ENCODE results near the gene HSPA14. TPM values are rescaled to one million over a fixed set of nuclear protein-coding genes. Genes with fewer than 3 reads are reported as not detected.

Gene HSPA14
- total RNA-seq, 8 experiments from 2014 or later: 9.3 to 28.7 (median 14.5) TPM

DNA sequence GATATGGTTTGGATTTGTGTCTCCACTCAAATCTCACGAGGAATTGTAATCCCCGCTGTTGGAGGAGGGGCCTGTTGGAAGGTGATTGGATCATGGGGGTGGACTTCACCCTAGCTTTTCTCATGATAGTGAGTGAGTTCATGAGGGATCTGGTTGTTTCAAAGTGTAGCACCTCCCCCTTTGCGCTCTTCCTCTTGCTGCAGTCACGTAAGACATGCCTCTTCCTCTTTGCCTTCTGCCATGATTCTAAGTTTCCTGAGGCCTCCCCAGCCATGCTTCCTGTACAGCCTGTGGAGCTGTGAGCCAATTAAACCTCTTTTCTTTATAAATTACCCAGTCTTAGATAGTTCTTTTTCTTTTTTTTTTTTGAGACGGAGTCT lies 17.3 kb upstream of the HSPA14 start:
- WGBS, 10 experiments: 92 to 100% (median 100%) methylated on average over 1 to 4 of the region's 5 CpGs; no CpG with 5 or more reads in 4 of the 10 experiments
- Histone ChIP-seq H3K27ac (no peak overlapping the region), H3K4me1 (replicated peaks in 1 of 2) (no peaks in the 10 kb centered on the region), H3K4me3 (no peak overlapping the region)
- in situ Hi-C loops (cut with MboI; ENCODE audit: low pct_unique_long_range_greater_than_20kb in 2 of 9, low sequenced_read_pairs in 9 of 9, unreplicated experiment in 9 of 9): loop anchor here in 4 of 9 experiments (10.0 to 25.0 kb wide), 3 partner anchors 283 to 308 kb away; no protein-coding TSS in a partner anchor
- ATAC-seq (replicated peaks in 6 of 8): no peak

DNA sequence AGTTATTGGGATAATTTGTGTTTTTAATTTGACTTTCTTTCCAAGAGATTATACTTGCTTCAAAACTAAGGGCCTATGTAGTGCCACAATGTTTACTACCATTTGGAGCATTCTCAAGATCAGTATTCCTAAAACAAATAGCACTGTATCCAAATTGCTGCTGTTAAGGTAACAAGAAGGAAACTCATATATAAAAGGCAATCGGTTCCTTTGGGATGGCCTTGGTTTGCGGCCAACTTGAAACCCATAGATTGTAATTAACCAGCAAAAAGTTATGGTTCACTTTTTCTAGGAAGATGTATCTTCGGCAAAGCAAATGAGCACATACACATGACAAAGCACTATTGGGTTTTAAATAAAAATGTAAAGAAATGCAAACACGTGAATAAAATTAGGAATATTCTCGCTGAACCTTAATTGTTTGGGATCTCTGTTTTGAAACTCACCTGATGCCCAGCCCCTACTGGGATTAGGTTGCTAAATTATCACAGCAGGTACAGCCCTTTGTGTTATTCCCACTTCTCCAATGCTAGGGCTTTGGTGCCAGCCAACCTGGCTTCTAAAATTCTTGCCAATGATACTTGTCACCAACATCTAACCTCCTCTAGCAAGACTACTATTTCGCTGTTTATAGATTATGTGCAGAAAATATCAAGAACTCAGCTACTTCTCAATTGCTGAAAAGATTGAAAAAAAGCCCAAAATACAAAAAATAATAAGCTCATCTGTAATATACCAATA lies 16.3 kb upstream of the HSPA14 start:
- no peaks in the 10 kb centered on the region for H3K4me1 ChIP-seq (replicated peaks in 1 of 2)
- no peak for ATAC-seq (replicated peaks in 6 of 8)
- no peak overlapping the region for H3K4me3 ChIP-seq
- WGBS, 10 experiments: 74 to 100% (median 85%) methylated on average over 1 to 6 of the region's 6 CpGs
- in situ Hi-C loops (cut with MboI; ENCODE audit: low pct_unique_long_range_greater_than_20kb in 2 of 9, low sequenced_read_pairs in 9 of 9, unreplicated experiment in 9 of 9): loop anchor here in 4 of 9 experiments (10.0 to 25.0 kb wide), 3 partner anchors 285 to 310 kb away; no protein-coding TSS in a partner anchor
- no peak overlapping the region for H3K27ac ChIP-seq

DNA sequence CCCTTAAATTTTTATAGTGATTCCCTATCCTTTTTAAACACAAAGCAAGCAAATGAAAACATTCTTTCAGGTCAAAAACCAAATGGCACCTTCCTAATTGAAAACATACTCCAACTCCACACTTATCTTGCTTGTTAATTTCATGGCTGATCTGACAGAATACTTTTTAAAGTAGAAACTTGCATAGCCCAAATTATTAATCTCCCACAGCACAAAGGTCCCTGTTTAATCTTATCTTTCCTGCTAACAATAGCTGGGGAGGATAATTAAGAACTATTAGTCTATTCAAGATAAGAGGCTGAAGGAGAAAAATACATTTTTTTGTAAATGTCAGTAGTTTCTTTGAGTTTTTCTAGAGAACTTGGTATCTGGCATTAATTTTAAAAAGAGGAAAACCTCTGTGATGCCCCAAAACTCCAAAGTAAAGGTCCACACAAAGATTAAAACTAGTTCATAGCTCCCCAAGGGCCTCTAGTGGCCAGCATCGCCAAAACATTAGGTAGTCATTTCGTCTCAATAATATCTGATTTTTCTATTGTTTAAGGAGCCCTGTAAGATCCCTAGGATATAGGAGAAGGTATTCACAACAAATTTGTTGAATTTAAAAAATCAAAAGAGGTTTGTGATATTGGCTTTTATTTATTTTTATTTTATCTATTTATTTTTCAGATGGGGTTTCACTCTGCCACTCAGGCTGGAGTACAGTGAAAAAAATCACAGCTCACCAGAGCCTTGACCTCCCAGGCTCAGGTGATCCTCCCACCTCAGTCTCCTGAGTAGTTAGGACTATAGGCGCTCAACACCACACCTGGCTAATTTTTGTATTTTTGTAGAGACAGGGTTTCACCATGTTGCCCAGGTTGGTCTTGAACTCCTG lies 15.0 kb upstream of the HSPA14 start:
- in situ Hi-C loops (cut with MboI; ENCODE audit: low pct_unique_long_range_greater_than_20kb in 2 of 9, low sequenced_read_pairs in 9 of 9, unreplicated experiment in 9 of 9): loop anchor here in 4 of 9 experiments (10.0 to 25.0 kb wide), 3 partner anchors 286 to 311 kb away; no protein-coding TSS in a partner anchor
- Histone ChIP-seq H3K27ac (no peak overlapping the region), H3K4me3 (no peak overlapping the region), H3K4me1 (replicated peaks in 1 of 2) (no peaks in the 10 kb centered on the region)
- 0 to 41% (median 14%) methylated on average over 2 to 3 of the region's 3 CpGs; no CpG with 5 or more reads in 2 of the 10 experiments for WGBS, 10 experiments
- ATAC-seq (replicated peaks in 6 of 8): peak in 4 of 8 experiments; percentile 41 to 63 (median 56)

DNA sequence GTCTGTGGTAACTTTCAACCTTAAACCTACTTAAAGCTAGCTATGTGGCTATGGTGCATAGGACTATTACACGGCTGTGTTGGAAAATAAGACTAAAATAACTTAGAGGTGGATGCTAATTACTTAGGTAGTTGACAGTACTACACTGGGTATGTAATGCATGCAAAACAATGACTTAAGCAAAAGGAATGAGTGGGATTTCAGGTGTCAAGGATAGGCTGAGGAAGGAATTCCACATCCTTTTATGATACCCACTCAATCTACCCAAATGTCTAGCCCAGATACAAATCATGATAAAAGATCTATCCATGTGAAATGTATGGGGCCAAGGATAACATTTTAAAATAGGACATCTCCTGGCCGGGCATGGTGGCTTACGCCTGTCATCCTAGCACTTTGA lies 14.1 kb upstream of the HSPA14 start:
- WGBS, 10 experiments: 65 to 100% (median 84%) methylated on average over 1 to 3 of the region's 3 CpGs; no CpG with 5 or more reads in 1 of the 10 experiments
- Histone ChIP-seq H3K27ac (no peak overlapping the region), H3K4me1 (replicated peaks in 1 of 2) (no peaks in the 10 kb centered on the region), H3K4me3 (no peak overlapping the region)
- in situ Hi-C loops (cut with MboI; ENCODE audit: low pct_unique_long_range_greater_than_20kb in 2 of 9, low sequenced_read_pairs in 9 of 9, unreplicated experiment in 9 of 9): loop anchor here in 4 of 9 experiments (10.0 to 25.0 kb wide), 3 partner anchors 287 to 312 kb away; no protein-coding TSS in a partner anchor
- no peak for ATAC-seq (replicated peaks in 6 of 8)

DNA sequence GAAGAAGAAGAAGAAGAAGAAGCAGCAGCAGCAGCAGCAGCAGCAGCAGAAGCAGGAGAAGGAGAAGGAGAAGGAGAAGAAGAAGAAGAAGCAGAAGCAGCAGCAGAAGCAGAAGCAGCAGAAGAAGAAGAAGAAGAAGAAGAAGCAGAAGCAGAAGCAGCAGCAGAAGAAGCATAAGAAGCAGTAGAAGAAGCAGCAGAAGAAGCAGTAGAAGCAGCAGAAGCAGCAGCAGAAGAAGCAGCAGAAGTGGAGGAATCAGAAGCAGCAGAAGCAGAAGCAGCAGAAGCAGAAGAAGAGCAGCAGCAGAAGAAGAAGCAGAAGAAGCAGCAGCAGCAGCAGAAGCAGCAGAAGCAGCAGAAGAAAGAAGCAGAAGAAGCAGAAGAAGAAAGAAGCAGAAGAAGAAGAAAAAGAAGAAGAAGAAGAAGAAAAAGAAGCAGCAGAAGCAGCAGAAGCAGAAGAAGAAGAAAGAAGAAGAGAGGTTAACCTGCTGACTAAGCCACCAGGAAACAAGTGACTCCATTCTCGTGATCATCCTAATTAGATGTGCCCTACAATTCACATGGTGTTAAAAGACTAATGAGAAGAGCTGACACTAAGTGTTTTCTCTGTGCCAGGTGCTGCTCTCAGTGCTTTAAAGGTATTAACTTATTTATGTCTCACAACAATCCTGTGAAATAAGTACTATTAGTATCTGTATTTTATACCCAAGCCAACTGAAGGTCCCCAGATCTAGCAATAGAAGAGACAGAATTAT lies 11.9 kb upstream of the HSPA14 start:
- H3K27ac ChIP-seq: no peak overlapping the region
- 13 to 100% (median 41%) methylated on average over 1 of the region's 1 CpG; no CpG with 5 or more reads in 2 of the 10 experiments for WGBS, 10 experiments
- H3K4me1 ChIP-seq (replicated peaks in 1 of 2): no peaks in the 10 kb centered on the region
- no peak for ATAC-seq (replicated peaks in 6 of 8)
- no peak overlapping the region for H3K4me3 ChIP-seq
- in situ Hi-C loops (cut with MboI; ENCODE audit: low pct_unique_long_range_greater_than_20kb in 2 of 9, low sequenced_read_pairs in 9 of 9, unreplicated experiment in 9 of 9): loop anchor here in 3 of 9 experiments (10.0 to 25.0 kb wide), 3 partner anchors 289 to 314 kb away; no protein-coding TSS in a partner anchor

DNA sequence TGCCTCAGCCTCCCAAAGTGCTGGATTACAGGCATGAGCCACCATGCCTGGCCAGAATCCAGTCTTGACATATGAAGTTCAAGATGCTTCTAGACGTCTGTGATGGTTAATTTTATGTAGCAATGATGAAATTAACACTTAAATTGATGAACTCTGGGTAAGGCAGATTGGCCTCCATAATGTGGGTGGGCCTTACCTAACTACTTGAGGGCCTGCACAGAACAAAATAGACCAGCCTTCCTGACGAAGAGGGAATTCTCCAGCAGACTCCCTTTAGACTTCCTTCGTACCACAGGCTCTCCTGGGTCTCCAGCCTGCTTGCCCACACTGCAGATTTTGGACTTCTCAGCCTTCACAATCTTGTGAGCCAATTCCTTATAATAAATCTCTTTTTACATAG lies 5.0 kb upstream of the HSPA14 start:
- Histone ChIP-seq H3K4me3 (no peak overlapping the region), H3K4me1 (replicated peaks in 1 of 2) (peaks cover 6 to 12% of the 10 kb centered on the region in 2 donors), H3K27ac (no peak overlapping the region)
- in situ Hi-C loops (cut with MboI; ENCODE audit: low pct_unique_long_range_greater_than_20kb in 2 of 9, low sequenced_read_pairs in 9 of 9, unreplicated experiment in 9 of 9): loop anchor here in 2 of 9 experiments (25.0 kb wide), 2 partner anchors 296 to 321 kb away; no protein-coding TSS in a partner anchor
- no peak for ATAC-seq (replicated peaks in 6 of 8)
- 74 to 100% (median 82%) methylated on average over 1 to 3 of the region's 3 CpGs; no CpG with 5 or more reads in 2 of the 10 experiments for WGBS, 10 experiments

DNA sequence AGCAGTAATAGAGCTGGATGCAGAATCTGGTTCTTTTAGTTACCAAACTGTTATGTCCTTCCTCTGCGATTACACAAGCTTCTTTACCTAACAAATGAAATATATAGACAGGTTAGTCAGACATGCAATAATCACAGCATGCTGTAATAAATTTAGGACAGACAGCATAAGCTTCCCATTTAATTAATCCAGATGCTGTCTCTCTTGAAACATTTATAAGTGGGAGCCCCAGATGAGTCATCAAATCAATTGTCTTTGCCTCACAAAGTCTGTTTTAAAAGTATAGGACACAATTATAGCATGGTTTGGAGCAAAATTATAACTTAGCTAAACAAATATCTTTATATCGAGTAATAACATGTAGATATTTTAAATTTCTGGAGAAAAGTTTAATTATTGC lies 1.9 kb upstream of the HSPA14 start:
- in situ Hi-C loops (cut with MboI; ENCODE audit: low pct_unique_long_range_greater_than_20kb in 2 of 9, low sequenced_read_pairs in 9 of 9, unreplicated experiment in 9 of 9): loop anchor here in 2 of 9 experiments (25.0 kb wide), 2 partner anchors 299 to 324 kb away; no protein-coding TSS in a partner anchor
- 30 to 100% (median 90%) methylated on average over 1 to 2 of the region's 2 CpGs for WGBS, 10 experiments
- H3K27ac ChIP-seq: no peak overlapping the region
- ATAC-seq (replicated peaks in 6 of 8): no peak
- H3K4me3 ChIP-seq: no peak overlapping the region
- peaks cover 6 to 18% of the 10 kb centered on the region in 2 donors for H3K4me1 ChIP-seq (replicated peaks in 1 of 2)

DNA sequence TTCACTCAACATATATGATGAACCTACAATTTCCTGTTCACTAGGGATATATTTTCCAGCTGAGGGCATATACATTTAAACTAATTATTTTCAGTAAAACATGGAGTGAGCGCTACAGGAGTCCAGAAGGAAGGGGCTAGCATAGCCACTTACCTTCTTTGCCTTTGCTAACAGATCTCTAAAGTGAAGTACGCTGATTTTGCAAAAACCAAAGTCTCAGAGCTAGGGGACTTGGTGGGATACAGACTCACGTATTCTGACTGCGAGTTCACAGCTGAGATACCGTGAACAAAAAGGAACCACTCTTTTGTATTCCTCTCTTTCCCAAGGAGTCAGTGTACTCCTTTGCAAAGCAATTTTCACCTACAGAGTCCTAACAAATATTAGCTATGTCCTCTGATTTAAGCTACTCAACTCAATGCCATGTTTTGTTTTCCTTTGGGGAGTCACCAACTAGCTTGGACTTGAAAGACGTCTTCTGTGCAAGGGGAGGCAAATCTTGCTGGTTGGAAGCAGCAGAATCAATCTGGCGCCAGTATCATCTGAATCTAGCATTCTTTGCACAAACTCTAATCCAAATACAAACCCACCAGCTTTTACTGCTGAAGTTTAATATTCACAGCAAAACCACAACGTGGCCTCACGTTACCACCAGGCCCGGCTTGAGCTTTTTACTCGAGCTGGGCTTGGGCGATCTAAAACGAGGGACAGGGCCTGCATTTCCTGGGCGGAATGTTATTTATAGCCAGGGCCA lies 926 bp upstream of the HSPA14 start:
- in situ Hi-C loops (cut with MboI; ENCODE audit: low pct_unique_long_range_greater_than_20kb in 2 of 9, low sequenced_read_pairs in 9 of 9, unreplicated experiment in 9 of 9): loop anchor here in 2 of 9 experiments (25.0 kb wide), 2 partner anchors 300 to 325 kb away; no protein-coding TSS in a partner anchor
- Histone ChIP-seq H3K4me3 (peak overlapping the region; percentile 62 to 92 (median 80)), H3K4me1 (replicated peaks in 1 of 2) (peaks cover 6 to 18% of the 10 kb centered on the region in 2 donors), H3K27ac (peak overlapping the region; percentile 92 to 94)
- no peak for ATAC-seq (replicated peaks in 6 of 8)
- WGBS, 10 experiments: 0 to 51% (median 19%) methylated on average over 1 to 13 of the region's 14 CpGs

DNA sequence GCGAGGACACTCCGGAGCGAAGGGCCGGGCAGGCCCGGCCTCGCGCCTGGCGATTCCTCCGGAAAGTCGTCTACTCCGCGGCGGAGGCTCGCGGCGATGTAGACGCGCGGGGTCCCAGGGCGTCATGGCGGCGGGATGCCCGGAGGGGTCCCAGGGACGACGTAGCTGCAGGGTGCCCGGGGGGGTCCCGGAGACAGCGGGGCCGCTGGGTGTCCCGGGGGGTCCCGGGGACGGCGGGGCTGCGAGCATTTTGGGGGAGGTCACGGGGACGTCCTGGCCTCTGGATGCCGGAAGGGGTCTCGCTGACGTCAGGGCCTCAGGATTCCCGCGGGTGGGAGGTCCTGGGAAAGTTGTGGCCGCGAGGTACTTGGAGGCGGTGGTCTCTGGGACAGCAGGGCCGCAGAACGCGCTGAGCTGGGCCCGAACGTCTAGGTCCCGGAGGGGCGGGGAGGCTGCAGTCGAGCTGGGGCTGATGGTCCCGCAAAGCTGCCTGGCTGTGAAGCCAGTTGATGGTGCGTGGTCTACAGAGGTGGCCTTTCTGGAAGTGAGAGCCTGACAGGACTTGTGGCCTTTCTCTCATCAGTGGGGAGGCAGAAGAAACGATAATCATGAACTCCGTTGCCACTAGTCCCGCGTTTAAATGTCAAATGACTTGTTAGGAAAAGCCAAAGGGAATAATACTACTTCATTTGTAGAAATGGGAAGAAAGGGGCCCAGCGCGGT lies 637 bp downstream of the HSPA14 start:
- H3K4me3 ChIP-seq: peak overlapping the region; percentile 62 to 92 (median 80)
- peak in 7 of 8 experiments; percentile 0 to 5 (median 1) for ATAC-seq (replicated peaks in 6 of 8)
- peaks cover 6 to 18% of the 10 kb centered on the region in 2 donors for H3K4me1 ChIP-seq (replicated peaks in 1 of 2)
- 0 to 6% (median 0%) methylated on average over 1 to 16 of the region's 60 CpGs; no CpG with 5 or more reads in 1 of the 10 experiments for WGBS, 10 experiments
- in situ Hi-C loops (cut with MboI; ENCODE audit: low pct_unique_long_range_greater_than_20kb in 2 of 9, low sequenced_read_pairs in 9 of 9, unreplicated experiment in 9 of 9): loop anchor here in 2 of 9 experiments (25.0 kb wide), 2 partner anchors 301 to 326 kb away; no protein-coding TSS in a partner anchor
- peak overlapping the region; percentile 68 to 87 for H3K27ac ChIP-seq

DNA sequence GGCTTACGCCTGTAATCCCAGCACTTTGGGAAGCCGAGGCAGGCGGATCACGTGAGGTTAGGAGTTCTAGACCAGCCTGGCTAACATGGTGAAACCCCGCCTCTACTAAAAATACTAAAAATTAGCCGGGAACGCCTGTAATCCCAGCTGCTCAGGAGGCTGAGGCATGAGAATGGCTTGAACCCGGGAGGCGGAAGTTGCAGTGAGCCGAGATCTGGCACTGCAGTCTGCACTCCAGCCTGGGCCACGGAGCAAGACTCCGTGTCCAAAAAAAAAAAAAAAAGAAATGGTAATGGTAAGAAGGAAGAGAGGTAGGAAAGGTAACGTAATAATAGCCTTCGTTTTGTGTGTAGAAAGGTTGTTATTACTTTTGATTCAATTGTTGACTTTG lies 1.2 kb downstream of the HSPA14 start:
- ATAC-seq (replicated peaks in 6 of 8): peak in 3 of 8 experiments; percentile 0 to 14 (median 9)
- 2 to 60% (median 11%) methylated on average over 1 to 14 of the region's 14 CpGs for WGBS, 10 experiments
- Histone ChIP-seq H3K4me3 (peak overlapping the region; percentile 62 to 92 (median 80)), H3K4me1 (replicated peaks in 1 of 2) (peaks cover 6 to 18% of the 10 kb centered on the region in 2 donors), H3K27ac (peak overlapping the region; percentile 68 to 87)
- in situ Hi-C loops (cut with MboI; ENCODE audit: low pct_unique_long_range_greater_than_20kb in 2 of 9, low sequenced_read_pairs in 9 of 9, unreplicated experiment in 9 of 9): loop anchor here in 2 of 9 experiments (25.0 kb wide), 2 partner anchors 302 to 327 kb away; no protein-coding TSS in a partner anchor

DNA sequence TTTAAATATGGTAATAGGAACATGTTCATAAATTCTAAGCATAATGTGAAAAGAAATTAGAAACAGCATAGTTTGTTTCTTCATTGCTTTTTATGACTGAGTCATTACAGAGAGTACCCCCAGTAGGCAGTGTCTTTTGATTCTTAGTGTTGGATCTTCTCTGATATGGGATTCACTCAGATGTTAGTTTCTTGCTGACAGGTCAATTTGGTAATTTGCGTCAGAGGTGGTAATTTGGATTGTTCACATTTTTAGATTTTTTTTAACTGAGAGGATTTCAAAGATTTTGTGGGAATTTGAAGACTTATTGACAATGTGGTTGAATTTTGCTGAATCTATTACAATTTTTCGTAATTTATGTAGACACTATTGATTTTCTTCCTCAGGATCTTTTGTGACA lies 2.1 kb downstream of the HSPA14 start:
- H3K4me1 ChIP-seq (replicated peaks in 1 of 2): peaks cover 6 to 18% of the 10 kb centered on the region in 2 donors
- H3K4me3 ChIP-seq: no peak overlapping the region
- no peak for ATAC-seq (replicated peaks in 6 of 8)
- 75 to 100% (median 93%) methylated on average over 1 to 2 of the region's 2 CpGs for WGBS, 10 experiments
- in situ Hi-C loops (cut with MboI; ENCODE audit: low pct_unique_long_range_greater_than_20kb in 2 of 9, low sequenced_read_pairs in 9 of 9, unreplicated experiment in 9 of 9): loop anchor here in 2 of 9 experiments (25.0 kb wide), 2 partner anchors 303 to 328 kb away; no protein-coding TSS in a partner anchor
- H3K27ac ChIP-seq: no peak overlapping the region

Data from motor neuron (in vitro differentiated cells).